Suprapubic skin (tissue), 4 donors: Measurements from ENCODE around the gene CENPN. TPM values are rescaled to one million over a fixed set of nuclear protein-coding genes. Genes with fewer than 3 reads are reported as not detected.

Experiments used
- DNase-seq, 2 donors: peaks; one replicate each; pipeline ENCODE4 v3.0.0-alpha.2; 2019; ENCODE audit warnings: low spot score in 2 of 2
- H3K27ac ChIP-seq: fragments of 200-600 bp; sonication (generic); one replicate; pipeline ENCODE4 v1.5.1; 2019
- H3K27me3 ChIP-seq: fragments of 200-600 bp; sonication (generic); one replicate; pipeline ENCODE4 v1.5.1; 2019
- H3K36me3 ChIP-seq: fragments of 200-600 bp; sonication (generic); one replicate; pipeline ENCODE4 v1.5.1; 2019
- H3K4me1 ChIP-seq: fragments of 200-600 bp; sonication (generic); one replicate; pipeline ENCODE4 v1.5.1; 2019
- H3K4me3 ChIP-seq: fragments of 200-600 bp; sonication (generic); one replicate; pipeline ENCODE4 v1.5.1; 2019; ENCODE audit warnings: mild to moderate bottlenecking
- H3K9me3 ChIP-seq: fragments of 200-600 bp; sonication (generic); one replicate; pipeline ENCODE4 v1.5.1; 2019
- EP300 ChIP-seq: sonication (generic); formaldehyde crosslinking; IDR thresholded peaks from one replicate; pipeline ENCODE4 v1.6.1; 2017; ENCODE audit warnings: antibody characterized with exemption
- POLR2A ChIP-seq, 2 donors: fragments of 450-650 bp; IDR thresholded peaks; one replicate each; pipeline ENCODE4 v1.6.1; 2017; ENCODE audit warnings: antibody characterized with exemption in 2 of 2, mild to moderate bottlenecking in 2 of 2, moderate library complexity in 2 of 2
- POLR2AphosphoS5 ChIP-seq, 3 donors: sonication (generic); formaldehyde crosslinking; IDR thresholded peaks; one replicate each; pipeline ENCODE4 v1.6.1; 2017; ENCODE audit warnings: antibody characterized with exemption in 3 of 3
- WGBS: methylation state at CpG from one replicate; pipeline ENCODE4 v1.1.5; 2018; 5-methylcytosine and 5-hydroxymethylcytosine counted together
- total RNA-seq, 4 donors: library from RNA; depleted of rRNA; stranded (reverse); fragments of >200 nt; gene quantifications; one replicate each; pipeline ENCODE4 v1.1.0, GENCODE V29; 2016
- TF ChIP-seq, protein P1 (sequence below), 2 donors: fragments of 200-600 bp in 1 of 2; fragments of 450-650 bp in 1 of 2; sonication (generic) in 1 of 2; IDR thresholded peaks; one replicate each; pipeline ENCODE4 v1.5.1; 2016 to 2019; ENCODE audit warnings: antibody characterized with exemption in 2 of 2, mild to moderate bottlenecking in 1 of 2, moderate library complexity in 1 of 2

CENPN gene
- total RNA-seq, 4 donors from 2014 or later: 2.5 to 7.6 (median 5.5) TPM

DNA sequence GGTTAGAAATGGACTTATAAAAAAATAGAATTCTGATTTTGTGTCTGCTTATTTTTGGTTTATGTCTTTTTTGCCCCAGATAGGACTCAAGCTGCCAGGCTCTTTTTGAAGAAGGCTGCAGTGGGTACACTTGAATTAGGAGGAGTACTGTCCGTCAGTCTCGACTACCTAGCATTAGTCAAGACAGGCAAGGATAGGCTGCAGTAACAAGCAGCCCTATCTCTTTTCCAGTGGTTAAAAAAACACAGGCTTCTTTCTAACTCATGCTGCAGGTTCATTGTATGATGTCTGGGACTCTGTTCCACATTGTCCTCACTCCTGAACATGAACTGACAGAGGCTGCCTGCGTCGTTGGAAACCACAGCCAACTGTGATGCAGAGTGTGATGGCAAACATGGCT is 62.0 kb downstream of the CENPN start:
- Histone ChIP-seq H3K27me3 (no peaks in the 10 kb centered on the region), H3K36me3 (no peaks in the 10 kb centered on the region), H3K4me1 (no peaks in the 10 kb centered on the region), H3K9me3 (no peaks in the 10 kb centered on the region), H3K4me3 (no peak overlapping the region), H3K27ac (no peak overlapping the region)
- DNase-seq: no peak
- TF ChIP-seq, protein P1, sequence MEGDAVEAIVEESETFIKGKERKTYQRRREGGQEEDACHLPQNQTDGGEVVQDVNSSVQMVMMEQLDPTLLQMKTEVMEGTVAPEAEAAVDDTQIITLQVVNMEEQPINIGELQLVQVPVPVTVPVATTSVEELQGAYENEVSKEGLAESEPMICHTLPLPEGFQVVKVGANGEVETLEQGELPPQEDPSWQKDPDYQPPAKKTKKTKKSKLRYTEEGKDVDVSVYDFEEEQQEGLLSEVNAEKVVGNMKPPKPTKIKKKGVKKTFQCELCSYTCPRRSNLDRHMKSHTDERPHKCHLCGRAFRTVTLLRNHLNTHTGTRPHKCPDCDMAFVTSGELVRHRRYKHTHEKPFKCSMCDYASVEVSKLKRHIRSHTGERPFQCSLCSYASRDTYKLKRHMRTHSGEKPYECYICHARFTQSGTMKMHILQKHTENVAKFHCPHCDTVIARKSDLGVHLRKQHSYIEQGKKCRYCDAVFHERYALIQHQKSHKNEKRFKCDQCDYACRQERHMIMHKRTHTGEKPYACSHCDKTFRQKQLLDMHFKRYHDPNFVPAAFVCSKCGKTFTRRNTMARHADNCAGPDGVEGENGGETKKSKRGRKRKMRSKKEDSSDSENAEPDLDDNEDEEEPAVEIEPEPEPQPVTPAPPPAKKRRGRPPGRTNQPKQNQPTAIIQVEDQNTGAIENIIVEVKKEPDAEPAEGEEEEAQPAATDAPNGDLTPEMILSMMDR (IDR thresholded peaks at IDR 0.05): no peak
- no peak for TF ChIP-seq EP300
- no peak for TF ChIP-seq POLR2AphosphoS5 (IDR thresholded peaks at IDR 0.05)
- no peak for TF ChIP-seq POLR2A (IDR thresholded peaks at IDR 0.05)
- WGBS: 90% methylated on average over 4 of the region's 4 CpGs

DNA sequence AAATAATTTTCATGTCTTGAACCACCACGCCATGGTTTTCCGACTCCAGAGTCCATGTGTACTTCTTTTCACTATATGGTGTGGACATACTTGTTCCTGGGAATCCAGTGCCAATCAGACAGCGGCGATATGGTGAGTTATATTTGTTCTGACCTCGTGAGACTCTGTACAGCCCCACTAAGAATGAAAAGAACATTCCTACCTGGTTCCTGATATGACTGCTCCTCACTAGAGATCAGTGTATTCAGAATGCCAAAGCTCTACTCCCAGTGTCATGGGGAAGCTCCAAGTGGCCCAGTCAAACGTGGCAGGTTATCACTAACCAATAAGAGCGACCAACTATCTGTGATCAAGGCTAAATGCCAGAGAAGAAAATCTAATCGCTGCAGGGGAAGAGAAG is 64.0 kb downstream of the CENPN start:
- no peak for DNase-seq
- Histone ChIP-seq H3K36me3 (no peaks in the 10 kb centered on the region), H3K4me1 (no peaks in the 10 kb centered on the region), H3K27me3 (no peaks in the 10 kb centered on the region), H3K4me3 (no peak overlapping the region), H3K27ac (no peak overlapping the region), H3K9me3 (no peaks in the 10 kb centered on the region)
- 87% methylated on average over 7 of the region's 8 CpGs for WGBS
- TF ChIP-seq, protein P1 (IDR thresholded peaks at IDR 0.05): no peak
- TF ChIP-seq EP300 (no peak), POLR2AphosphoS5 (IDR thresholded peaks at IDR 0.05) (no peak), POLR2A (IDR thresholded peaks at IDR 0.05) (no peak)

DNA sequence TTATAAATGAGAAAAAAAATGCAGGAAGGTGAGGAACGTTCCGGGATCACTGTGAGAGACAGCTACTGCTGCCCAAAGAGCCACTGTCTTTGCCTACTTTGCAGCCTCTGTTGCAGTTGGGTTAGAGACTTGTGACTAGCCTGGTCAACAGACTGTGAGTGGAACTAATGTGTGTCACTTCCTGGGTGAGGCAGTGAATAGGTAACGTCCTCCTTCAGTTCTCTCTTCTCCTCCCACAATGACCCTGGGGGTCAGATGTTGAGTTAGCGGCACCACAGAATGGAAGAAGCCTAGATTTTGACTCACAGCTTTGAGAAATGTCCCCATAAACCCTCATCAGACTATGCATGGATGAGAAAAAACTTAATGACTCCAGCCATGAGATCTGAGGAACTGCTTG is 64.8 kb downstream of the CENPN start:
- no peak overlapping the region for H3K27ac ChIP-seq
- peaks cover 3% of the 10 kb centered on the region for H3K4me1 ChIP-seq
- TF ChIP-seq POLR2AphosphoS5 (IDR thresholded peaks at IDR 0.05) (no peak), POLR2A (IDR thresholded peaks at IDR 0.05) (no peak), EP300 (no peak)
- TF ChIP-seq, protein P1 (IDR thresholded peaks at IDR 0.05): no peak
- WGBS: 79% methylated on average over 4 of the region's 4 CpGs
- H3K36me3 ChIP-seq: no peaks in the 10 kb centered on the region
- no peak overlapping the region for H3K4me3 ChIP-seq
- no peaks in the 10 kb centered on the region for H3K27me3 ChIP-seq
- no peak for DNase-seq
- no peaks in the 10 kb centered on the region for H3K9me3 ChIP-seq

DNA sequence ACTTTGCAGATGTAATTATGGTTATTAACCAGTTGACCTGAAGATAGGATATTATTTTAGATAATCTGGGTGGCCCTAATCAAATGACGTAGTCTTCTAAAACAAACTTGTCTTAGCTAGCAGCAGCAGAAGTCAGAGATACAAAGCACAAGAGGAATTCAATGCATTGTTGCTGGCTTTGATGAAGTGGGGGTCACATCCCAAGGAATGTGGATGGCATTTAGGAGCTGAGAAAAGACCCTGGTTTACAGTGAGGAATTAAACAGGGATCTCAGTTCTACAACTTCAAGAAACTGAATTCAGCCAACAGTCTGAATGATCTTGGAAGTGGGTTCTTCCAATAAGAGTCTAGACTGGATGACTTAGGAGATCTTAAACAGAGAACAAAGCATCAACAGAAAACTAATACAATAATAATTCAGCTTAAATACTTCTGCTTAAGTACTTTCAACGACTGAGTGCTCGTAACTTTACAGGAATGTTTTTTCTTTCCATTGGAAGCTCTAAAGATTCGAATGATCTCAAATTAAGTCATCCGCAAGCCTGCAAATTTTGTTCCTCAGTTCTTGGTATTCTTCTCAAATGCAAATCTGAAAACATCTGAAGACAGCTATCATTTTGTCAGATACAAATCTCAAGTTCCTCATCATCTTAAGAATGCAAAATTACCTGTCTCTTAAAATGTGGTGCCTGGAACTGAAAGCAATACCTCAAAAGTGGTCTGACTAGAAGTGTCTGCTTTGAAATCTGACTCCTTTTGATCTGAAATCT is 66.7 kb downstream of the CENPN start:
- WGBS: 59% methylated on average over 5 of the region's 5 CpGs
- no peak overlapping the region for H3K4me3 ChIP-seq
- H3K27ac ChIP-seq: no peak overlapping the region
- no peak for TF ChIP-seq POLR2AphosphoS5 (IDR thresholded peaks at IDR 0.05)
- peaks cover 8% of the 10 kb centered on the region for H3K4me1 ChIP-seq
- no peaks in the 10 kb centered on the region for H3K27me3 ChIP-seq
- no peak for DNase-seq
- no peaks in the 10 kb centered on the region for H3K36me3 ChIP-seq
- no peaks in the 10 kb centered on the region for H3K9me3 ChIP-seq

DNA sequence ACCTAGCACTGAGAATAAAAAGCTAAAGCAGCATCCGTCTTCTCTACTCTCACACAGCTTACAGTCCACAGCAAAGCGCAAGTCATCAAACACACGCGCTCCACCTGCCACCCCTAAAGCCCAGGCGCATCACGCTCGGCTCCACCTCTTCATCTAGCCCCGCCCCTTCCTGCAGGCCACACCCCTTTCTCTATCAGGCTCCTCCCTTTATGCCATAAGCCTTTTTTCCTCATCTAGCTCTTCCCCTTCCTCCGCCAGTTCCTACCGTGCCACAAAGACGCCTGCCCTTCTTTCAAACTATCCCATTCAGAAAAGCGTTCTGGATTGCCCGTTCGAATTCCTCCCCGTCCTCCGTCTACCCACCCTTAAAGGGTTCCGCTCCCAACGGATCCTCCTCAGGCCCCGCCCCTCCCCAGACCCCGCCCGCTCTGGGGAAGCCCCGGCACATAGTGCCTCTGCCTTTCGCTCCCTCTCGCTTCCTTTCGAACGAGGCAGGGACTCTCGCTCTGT is 69.6 kb downstream of the CENPN start:
- no peaks in the 10 kb centered on the region for H3K36me3 ChIP-seq
- DNase-seq: peak; percentile 92
- whole genome bisulfite sequencing: under 1% methylated on average over 27 of the region's 27 CpGs
- H3K9me3 ChIP-seq: no peaks in the 10 kb centered on the region
- H3K27me3 ChIP-seq: no peaks in the 10 kb centered on the region
- H3K4me1 ChIP-seq: peaks cover 8% of the 10 kb centered on the region
- peak overlapping the region; percentile 71 for H3K4me3 ChIP-seq
- peak overlapping the region; percentile 90 for H3K27ac ChIP-seq
- TF ChIP-seq POLR2AphosphoS5 (IDR thresholded peaks at IDR 0.05): no peak
- TF ChIP-seq POLR2A (IDR thresholded peaks at IDR 0.05): no peak
- TF ChIP-seq, protein P1 (IDR thresholded peaks at IDR 0.05): no peak
